Activated CD8-positive, alpha-beta memory T cell treated with anti-CD3 and anti-CD28 coated beads, Interleukin-2, amount 50 U/mL, for 24 hours (primary cell): ENCODE data around the gene TFDP1.

ENCODE experiments used
- DNase-seq: peaks from one replicate; pipeline ENCODE4 v3.0.0-alpha.2; 2020; ENCODE audit errors: extremely low read depth

The TFDP1 gene

DNA sequence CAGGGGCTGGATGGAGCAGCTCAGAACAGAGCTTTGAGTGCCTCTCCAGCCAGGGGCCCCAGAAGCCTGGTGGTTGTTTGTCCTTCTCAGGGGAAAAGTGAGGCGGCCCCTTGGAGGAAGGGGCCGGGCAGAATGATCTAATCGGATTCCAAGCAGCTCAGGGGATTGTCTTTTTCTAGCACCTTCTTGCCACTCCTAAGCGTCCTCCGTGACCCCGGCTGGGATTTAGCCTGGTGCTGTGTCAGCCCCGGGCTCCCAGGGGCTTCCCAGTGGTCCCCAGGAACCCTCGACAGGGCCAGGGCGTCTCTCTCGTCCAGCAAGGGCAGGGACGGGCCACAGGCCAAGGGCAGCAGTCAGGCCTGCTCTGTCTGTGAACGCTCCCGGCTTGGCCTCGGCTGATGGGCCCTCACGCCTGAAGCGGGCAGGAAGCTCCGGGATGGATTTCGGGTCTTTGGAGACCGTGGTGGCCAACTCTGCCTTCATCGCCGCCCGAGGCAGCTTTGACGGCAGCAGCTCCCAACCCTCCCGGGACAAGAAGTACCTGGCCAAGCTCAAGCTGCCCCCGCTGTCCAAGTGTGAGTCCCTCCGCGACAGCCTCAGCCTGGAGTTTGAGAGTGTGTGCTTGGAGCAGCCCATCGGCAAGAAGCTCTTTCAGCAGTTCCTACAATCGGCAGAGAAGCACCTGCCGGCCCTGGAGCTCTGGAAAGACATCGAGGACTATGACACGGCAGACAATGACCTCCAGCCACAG lies 82.6 kb downstream of the TFDP1 start, which contains the start of gene GRK1:
Gene GRK1, plus strand, starts transcription at position 269 of the 751 bp plus-strand sequence. Its CDS starts 168 bp downstream, at position 437.
- DNase-seq = no peak

DNA sequence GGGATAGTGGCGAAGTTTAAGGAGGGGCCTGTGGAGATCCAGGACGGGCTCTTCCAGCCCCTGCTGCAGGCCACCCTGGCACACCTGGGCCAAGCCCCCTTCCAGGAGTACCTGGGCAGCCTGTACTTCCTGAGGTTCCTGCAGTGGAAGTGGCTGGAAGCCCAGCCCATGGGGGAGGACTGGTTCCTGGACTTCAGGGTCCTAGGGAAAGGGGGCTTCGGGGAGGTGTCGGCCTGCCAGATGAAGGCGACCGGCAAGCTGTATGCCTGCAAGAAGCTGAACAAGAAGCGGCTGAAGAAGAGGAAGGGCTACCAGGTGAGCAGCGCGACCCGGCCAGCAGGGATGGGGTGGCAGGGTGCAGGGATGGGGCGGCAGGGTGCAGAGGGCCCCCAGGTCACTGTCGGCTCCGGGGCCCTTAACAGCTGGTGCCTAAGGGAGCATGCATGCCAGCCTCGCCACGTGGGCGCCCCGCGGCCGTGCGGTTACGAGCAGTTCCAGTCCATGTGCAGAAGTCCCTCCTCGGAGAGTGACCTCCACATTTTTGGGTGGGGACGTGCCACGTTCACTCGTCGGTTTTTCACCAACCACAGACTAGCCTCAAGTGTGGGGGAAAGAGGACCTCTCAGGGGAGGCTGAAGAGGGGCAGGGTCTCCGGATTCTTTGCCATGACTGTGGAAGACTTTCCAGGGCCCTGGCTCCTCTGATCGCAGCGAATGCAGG lies 83.4 kb downstream of the TFDP1 start:
- DNase-seq = no peak

DNA sequence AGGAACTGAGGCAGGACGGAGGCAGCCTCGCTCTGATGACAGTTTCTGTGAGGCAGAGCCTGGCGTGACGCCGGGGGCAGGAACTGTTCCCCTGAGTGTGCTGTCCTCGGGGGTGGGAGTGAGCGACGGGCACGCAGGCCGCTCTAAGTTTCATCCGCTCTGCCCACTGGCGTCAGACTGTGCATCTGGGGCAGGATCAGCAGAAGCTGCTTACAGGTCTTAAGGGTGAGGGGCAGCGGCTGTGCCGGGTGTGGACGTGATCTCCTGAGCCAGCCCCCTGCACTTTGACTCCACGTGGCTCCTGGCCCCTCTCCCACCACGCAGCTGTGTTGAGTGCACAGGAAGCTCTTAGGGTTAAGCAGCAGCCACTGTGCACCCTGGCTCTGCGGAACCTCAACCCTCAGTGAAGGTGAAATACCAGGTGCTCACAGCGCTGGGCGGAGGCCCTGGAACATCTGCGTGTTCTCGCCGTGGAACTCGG lies 84.0 kb downstream of the TFDP1 start:
- no peak for DNase-seq

DNA sequence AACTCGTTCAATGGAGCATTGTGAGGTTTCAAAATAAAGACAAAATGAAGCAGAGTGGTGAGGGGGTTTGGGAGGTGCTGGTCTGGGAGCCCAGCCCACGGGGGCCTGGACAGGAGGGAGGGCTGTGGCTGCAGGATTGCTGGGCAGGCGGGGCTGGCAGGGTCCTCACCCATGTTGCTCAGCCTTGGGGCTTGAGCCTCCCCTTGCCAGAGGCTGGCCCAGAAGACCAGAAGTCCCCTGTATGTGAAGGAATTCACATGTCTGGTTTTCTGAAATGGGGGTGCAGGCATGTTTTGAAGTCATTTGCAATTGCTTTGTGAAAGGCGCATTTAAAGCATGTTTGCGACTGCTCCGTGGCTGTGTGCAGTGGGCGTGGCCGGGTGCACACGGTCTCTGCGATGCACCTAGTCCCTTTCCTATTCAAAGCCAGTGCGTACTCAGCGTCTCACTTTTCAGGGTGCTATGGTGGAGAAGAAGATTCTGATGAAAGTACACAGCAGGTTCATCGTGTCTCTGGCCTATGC lies 84.7 kb downstream of the TFDP1 start:
- DNase-seq = no peak

DNA sequence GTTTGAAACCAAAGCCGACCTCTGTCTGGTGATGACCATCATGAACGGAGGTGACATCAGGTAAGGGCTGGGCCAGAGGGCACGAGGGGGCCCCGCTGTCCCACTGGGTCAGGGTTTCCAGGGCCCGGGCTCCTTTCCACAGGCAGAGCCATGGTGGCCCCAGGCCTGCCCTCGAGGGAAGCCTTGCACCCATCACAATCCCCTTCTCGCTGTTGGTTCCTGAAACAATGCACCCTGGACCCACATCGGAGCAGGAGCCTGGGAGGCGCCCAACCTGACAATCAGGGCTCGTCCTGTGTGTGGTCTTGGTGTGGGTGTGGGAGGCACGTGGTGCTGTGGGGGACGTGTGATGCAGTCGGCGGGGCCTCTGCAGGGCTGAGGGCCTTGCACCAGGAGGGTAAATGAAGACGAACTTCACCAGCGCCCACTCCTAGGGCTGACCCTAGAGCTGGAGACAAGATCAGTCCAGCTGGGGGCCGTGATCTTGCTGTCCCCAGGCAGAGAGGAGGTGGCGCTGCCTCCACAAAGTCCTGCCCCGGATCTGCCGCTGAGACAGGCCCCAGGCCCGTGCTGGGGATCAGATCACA lies 85.3 kb downstream of the TFDP1 start:
- DNase-seq = no peak

DNA sequence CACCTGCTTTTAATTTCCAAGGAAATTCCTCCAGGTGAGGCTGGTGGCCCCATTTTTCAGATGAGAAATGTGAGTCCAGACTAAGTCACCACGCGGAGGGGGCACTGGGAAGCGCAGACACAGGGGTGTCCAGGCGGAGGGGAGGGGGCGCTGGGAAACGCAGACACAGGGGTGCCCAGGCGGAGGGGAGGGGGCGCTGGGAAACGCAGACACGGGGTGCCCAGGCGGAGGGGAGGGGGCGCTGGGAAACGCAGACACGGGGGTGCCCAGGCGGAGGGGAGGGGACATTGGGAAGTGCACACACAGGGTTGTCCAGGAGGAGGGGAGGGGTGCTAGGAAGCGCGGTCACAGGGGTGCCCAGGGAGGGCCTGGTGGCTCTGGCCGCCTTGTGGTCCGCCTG lies 86.0 kb downstream of the TFDP1 start:
- no peak for DNase-seq

DNA sequence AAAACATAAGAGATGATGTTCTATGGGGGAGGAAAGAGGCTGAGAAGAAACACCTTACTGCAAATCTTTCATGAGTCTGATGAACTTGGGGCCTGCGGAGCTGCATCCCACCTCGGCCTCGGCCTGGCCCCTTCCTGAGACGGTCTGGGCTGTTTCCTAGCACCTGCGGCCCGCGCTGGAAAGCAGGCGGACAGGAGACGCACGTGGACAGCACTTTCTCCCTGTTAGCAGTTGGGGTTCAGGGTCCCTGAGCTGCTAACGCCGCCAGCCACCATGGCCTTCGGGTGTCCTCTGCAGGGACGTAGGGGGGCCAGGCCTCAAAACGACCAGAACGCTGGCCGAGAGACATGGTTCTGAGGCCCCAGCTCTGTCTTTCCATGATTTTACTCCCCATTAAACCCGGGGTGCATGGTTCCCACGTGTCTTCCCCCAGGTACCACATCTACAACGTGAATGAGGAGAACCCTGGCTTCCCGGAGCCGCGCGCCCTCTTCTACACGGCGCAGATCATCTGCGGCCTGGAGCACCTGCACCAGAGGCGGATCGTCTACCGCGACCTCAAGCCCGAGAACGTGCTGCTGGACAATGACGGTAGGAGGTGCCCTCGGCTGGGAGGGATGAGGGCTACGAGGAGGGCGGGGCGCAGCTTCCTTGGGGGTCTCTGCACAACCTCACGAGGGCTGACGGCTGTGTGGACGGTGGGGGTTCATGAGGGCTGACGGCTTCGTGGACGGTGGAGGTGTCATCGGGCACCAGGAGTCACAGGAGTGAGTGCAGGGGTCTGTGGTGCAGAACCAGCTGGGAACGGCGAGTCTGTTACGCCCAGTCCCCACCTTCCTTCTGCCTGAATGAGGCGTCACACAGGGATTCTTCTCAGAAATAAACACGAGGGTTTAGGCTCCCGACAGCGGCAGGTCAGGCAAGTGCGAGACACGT lies 86.8 kb downstream of the TFDP1 start:
- DNase-seq = no peak

DNA sequence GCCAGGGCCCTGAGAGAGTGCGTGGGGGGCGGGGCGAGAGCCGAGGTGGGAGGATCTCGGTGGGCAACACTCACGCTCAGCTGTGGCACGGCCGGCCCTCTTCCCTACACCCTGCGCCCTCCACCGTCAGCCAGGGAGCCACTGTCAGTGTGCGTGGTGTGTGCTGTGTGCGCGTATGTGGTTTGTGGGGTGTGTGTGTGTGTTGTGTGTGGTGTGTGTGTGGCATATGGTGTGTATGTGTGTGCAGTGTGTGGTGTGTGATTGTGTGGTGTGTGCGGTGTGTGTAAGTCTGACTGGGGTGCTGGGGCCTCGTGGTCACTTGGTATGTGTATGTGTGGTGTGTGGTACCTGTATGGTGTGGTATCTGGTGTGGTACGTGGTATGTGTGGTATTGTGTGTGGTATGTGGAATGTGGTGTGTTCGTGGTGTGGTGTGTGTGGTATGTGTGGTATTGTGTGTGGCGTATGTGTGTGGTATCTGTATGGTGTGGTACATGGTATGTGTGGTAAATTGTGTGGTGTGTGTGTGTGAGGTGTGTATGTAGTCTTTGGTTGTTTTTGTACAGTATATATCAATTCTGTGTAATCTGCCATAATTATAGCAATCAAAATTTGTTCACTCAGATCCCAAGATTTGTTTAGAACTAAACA lies 87.6 kb downstream of the TFDP1 start:
- no peak for DNase-seq
